NCI-H187 (cell line): Measurements from ENCODE around the gene TOMM70.

Source experiments
- DNase-seq, 2 experiments: peaks; one replicate each; lab custom pipeline; 2025; lab: John Stamatoyannopoulos, UW

TOMM70 gene

DNA sequence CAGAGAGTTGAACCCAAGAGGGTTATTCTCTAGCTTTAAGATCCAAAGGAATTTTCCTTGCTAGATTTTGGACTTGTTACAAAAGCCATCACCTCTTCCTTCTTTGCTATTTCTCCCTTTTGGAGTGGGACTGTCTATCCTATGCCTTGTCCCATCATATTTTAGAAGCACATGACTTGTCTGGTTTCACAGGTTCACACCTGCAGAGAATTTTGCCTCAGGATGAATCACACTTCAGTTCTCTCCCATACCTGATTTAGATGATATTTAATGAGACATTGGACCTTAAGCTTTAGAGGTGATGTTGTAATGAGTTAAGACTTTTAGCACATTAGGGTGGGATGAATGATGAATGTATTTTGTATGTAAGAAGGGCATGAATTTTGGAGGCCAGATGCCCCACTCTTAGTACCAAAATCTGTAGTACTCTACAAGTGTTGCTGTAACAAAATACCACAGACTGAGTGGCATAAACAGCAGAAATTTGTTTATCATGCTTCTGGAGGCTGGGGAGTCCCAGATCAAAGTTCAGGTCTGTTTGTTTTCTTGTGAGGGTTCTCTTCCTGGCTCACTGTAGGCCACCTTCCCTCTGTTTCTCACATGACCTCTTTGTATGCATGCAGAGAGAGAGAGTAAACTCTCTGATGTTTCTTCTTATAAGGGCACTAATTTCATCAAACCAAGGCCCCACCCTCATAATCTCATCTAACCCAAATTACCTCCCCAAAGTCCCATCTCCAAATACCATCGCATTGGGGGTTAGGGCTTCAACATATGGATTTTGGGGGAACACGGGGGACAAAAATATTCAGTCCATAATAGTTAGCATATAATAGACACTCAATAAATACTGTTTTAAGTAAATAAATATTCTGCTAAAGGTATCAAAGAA is 10.4 kb upstream of the TOMM70 start:
- DNase-seq: no peak

DNA sequence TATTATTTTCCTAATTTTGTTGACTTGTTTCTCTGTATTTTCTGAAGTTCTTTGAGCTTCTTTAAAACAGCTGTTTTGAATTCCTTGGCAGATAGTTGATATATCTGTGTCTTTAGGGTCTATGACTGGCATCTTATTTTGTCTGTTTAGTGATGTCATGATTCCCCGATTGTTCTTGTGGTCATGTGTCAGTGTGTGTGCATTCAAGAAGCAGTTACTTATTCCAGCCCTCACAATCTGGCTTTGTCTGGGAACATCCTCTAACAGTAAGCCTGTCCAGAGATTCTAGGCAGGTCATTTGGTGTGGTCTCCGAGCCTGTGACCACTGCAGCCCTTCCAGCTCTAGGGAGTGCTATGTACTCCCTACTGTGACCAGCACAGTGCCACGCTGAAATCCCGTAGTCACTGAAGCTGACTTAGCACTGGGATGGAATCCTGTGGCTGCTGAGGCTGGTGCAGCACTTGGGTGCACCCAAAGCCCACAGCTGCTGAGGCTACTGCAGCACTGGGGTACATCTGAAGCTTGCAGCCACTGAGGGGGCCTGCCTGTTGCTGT is 7.2 kb upstream of the TOMM70 start:
- no peak for DNase-seq

DNA sequence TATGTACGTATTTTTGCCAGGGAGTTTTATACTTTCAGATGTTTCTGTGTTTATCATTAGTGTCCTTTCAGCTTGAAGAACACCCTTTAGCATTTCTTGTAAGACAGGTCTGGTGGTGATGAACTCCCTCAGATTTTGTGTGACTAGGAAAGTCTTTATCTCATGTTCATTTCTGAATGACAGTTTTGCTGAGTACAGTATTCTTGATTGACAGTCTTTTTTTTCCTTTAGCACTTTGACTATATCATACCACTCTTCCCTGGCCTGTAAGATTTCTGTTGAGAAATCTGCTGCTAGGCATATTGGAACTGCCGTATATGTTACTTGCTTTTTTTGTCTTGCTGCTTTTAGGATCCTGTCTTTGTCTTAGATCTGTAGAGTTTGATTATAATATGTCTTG is 6.3 kb upstream of the TOMM70 start:
- DNase-seq: no peak

DNA sequence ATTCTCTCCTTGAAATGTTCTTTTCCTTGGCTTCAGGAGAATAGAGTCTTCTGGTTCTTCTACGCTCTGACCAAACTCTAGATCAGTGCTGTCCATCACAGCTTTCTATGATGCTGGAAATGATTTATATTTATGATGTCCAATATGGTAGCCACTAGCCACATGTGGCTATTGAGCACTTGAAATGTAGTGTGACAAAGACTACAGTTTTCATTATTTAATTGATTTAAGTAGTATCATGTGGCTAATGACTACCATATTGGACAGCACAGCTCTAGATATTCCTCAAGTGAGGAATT is 3.3 kb upstream of the TOMM70 start:
- no peak for DNase-seq

DNA sequence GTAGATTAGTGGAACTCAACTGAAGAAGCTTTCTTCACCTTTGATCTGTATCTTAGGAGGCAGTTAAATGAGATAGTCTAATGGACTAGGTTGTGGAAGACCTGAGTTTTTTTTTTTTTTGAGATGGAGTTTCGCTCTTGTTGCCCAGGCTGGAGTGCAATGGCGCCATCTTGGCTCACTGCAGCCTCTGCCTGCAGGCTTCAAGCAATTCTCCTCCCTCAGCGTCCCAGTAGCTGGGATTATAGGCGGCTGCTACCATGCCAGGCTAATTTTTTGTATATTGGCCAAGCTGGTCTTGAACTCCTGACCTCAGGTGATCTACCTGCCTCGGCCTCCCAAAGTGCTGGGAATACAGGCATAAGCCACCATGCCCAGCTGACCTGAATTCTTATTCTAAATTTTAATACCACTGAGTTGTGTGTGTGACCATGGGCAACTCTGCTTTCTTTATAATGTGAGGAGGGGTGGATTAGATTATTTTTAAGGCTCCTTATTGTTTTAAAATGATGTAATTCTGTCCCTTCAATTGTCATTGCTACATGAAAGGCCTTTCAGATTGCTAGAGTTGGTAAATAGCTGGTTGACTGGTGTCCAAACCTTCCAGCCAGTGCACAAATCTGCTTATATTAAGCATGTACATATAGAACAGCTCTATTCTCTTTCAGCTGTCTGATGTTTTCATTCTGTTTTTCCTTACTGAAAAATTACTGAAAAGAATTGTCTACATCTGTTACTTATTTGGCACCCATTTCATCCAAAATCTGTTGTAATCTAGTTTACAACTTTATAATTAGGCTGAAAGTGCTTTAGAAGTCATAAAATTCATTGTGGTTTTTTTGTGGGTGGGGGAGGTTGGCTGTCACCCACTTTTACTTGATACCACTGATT is 2.7 kb upstream of the TOMM70 start:
- no peak for DNase-seq

DNA sequence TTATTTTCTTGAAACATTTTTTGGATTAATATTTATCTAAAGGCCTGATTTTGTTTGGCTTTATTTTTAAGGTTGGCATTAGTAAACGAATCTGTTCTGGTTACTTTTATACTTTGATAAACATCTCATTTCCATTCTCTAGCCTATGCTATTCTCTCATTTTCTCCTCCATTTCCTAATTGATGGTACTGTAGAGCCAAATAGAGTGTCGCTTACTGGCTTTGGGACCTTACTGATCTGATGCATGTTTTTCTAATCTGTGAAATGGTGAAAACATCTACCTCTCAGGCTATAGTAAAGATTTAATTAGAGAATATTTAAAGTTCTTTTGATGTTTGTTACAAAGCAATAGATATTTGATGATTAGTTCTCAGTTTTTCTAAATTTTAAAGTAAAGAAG is 2.0 kb upstream of the TOMM70 start:
- no peak for DNase-seq

DNA sequence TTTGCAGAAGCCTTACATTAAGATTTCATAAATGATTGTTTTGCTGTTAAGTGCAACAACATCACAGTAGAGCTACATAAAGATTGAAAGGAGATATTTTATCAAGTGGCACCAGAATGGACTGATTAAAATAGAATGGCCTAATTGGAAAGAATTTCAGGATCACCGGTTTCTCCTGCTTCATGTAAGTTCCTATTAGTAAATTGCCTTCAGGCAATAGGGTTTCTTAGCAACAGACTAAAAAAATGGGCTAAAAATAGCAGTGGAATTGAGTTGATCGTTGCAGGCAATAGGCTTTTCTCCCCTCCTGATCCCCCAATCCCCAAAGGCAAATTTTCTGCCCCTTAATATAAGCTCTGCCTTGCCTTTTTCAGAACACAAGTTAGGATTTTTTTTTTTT is 1.4 kb upstream of the TOMM70 start:
- no peak for DNase-seq

DNA sequence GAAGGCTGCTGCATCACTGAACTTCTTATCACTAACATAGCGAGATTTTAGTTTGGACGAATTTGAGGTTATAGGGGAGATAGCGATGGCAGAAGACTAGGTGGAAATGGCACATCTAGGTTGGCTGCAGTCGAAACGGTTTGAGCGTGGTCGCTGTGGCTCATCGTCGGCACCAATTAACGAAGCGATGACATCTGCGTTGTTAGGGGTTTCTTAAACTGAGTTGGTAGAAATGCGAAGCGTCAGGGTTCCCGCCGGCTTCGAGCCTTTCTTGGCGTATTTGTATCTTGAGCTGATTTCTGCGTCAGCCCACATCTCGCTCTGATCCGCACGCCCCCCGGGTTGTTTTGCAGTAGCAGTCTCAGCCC is 769 bp upstream of the TOMM70 start:
- peak in 1 of 2 experiments; percentile 60 for DNase-seq

DNA sequence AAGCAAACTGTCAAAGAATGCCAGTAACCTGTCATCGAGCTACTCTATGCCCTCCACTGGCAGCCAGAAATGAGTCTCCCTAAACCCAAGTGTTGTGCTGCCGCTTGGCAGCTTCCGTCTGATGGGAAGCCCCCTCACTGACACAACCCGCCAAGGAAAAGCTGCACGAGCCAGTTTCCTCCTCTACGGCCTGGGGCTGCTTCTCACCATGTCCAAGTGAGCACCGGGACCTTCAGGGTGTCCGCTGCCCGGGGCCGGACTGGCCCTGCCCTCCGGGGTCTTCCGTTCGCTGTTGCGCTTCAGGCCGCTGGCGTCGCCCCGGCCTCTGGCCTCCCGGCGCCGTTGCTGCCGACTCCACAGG is 490 bp downstream of the TOMM70 start:
- DNase-seq: no peak

DNA sequence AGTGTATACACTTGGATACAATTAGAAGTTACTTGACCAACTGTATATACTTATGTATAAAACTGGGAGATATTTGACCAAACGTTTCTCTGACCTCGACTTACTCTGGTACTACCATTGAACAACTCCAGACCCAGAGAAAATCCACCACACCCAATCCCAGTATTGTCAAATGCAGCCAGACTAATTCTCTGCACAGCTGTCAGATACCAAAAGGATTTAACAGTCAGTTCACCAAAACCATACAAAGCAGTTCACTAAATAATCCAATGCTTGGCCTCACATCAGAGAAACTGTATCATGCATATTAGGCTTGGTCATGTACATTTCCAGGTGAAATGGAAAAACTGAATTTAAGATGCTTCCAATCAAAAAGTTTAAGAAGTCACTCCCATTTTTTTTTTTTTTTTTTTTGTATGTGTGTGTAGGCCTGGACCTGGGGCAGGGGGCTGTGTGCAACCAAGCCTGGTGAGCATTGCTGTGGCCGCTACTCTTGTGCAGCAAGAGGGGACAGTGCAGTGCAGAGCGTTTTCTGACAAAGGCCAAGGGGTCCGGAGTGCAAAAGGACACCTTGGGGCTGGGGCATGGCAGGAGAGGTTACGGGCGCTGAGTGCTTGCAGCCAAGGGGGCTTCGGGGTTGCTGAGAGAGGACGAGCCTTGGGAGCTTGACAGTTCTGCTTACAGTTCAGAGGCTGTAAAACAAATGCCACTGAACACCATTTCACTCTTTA is 1.4 kb downstream of the TOMM70 start:
- no peak for DNase-seq

DNA sequence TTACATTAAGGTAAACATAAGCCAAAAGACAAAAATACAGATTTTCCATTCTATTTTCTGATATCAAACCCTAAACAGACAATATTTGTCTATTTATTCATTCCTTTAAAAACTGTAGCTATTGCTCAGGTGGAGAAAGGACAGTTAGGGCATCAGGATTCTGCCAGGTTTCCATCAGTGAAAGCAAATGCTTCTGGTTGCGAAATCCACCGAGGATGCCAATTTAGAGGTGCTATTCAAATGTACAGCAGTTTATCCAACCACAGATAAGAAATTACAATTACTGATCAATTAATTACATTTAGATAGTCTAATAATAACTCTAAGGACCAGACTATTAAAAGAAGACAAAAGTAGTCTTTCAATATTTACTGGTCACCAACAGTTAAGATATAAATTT is 3.9 kb downstream of the TOMM70 start:
- no peak for DNase-seq

DNA sequence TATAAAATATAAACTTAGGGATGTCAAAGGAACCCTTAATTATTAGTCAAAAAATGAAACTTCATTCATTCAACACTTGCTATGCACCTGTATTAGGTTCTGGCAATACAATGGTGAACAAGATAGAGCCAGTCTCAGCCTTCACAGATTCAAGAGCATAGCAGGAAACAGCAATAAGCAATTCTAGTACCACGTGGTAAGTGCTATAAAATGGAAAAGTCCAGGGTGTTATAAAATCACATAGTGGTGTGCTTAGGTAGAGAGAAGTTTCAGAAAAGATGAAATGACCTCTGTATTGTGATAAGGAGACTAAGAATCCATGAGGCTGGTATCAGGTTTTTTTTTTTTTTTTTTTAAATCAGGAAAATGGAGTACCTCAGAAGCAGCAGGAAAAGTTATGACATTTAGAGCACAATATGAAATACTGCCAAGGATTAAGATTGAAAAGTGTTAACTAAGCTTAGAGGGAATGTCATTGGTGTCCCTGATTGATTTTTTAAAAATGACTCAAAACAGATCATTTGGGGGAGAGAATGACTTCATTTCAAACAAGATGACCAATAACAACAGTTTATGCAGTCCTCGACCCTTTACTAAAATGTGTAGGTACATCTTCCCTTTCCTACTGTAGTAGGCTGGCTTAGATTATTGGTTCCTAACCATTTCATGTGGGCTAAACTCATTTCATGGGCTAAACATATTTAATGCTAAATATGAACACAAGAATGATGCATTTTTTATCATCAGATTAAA is 5.0 kb downstream of the TOMM70 start:
- DNase-seq: no peak

DNA sequence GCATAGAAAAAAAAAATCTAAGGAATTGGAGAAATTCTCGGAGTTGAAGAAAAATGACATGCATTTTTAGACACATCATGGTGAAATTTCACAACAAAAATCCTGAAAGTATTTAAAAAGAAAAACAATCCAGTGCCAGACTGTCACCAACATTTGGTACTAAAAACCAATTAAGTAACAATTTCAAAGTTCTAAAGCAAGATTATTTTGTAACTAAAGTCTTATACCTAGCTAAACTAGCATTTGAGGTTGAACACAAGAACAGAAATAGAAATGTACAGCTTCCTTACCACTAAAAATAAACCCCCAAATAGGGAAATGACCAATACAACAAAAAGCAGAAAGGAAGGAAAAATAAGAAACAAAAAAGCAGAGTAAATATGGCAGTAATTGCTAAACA is 11.9 kb downstream of the TOMM70 start:
- no peak for DNase-seq

DNA sequence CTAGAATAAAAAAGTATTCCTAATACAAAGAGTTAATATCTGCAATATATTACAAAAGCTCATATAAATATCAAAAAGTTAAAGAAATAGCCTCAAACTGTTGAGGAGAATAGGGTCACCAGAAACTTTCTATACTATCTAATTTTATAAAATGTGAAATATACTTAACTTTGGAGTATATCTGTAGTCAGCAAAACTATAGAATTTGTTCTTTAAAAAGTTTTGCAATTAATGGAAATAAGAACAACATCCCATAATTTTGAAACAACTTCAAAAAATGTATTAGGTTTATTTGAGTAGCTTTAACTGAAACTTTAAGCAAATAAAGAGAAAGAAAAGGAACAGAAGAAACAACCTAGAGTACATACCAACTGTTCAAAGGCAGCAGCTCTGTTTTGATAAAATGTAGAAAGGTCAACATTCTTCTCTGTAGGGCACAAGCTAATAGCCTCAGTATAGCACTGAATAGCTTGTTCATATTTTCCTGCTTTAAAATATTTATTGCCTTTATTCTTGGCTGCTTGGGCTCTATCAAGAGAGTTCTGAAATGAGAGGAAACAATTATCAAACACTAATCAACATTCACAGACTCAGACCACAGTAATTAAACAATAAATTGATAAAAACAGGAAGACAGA is 14.3 kb downstream of the TOMM70 start:
- no peak for DNase-seq

DNA sequence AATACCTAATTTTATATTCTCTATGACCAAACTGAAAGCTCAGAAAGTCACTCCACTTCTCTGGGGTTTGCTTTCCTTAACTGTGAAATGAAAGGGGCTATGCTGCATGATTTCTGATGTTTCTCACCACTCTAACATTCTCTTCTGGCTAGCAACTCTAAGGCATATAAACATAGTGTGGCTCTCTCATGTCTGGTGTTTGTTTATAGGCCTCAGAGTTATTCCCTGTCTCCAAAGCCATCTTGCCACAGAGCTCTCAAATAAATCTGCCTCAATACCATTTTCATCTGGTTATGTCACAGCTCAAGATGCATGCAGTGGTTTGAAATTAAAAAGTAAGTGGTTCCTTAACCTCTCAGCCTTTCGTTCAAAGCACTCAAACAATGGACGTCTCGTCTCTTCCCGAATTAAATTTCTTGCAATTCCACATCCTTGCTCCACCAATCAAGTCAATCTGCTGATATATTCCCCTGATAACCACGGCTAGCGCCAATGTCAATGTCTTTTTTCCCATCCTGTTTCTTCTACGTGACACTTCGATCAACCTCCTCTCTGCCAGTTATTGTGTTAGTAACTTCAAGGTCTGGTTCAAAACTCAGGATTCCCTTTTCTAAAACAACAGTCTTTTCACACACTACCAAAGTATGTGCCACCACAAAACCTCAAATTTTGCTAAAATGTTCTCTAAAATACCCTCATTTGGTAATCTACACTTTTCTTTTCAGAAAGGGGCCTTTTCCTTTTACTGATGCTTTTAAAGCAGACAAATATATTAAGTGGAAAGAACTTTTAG is 16.0 kb downstream of the TOMM70 start:
- no peak for DNase-seq

DNA sequence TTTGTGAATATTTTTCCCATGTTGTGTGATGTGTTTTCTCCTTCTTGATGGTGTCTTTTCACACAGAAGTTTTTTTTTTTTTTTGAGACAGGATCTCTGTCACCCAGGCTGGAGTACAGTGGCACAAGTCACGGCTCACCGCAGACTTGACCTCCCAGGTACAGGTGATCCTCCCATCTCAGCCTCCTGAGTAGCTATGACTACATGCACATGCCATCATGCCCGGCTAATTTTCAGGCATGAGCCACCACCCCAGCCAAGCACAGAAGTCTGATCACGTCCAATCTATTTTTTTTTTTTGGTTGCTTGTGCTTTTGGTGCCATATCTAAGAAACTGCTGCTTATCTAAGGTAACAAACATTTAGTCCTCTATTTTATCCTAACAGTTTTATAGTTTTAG is 24.6 kb downstream of the TOMM70 start:
- no peak for DNase-seq

DNA sequence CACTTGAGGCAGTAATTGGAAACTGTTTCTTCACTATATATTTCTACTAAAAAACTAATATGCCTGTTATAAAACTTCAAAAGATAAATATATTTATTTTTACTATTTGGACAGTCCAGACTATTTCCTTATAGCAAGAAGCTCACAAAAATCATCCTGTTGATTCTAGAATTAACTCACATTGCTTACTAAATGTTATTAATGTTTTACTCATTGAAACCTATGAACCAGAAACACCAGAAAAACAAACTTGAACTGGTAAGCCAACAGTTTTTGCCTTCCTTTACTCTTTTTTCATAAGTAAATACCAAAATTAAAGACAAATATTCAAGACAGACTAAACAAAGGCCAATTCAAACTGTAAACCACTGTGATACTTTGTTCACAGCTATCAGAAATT is 26.4 kb downstream of the TOMM70 start:
- DNase-seq: no peak

DNA sequence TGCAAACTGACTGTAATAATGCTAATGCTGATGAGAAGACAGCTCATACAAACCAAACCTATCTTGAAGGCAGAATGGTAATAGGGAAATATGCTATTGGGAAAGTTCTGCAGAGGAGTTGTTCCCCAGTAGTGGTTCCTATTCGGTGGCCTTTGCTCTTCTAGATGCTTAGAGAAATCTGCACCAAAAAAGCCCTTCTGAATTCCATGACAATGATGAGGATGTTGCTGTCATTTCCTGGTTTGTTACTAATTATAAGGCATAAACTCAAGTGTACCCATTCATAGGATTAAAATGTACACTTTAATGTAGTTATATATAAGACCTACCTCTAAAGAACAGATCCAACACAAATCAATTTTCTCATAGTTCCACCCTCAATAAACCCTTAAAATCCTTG is 30.1 kb downstream of the TOMM70 start:
- DNase-seq: no peak

DNA sequence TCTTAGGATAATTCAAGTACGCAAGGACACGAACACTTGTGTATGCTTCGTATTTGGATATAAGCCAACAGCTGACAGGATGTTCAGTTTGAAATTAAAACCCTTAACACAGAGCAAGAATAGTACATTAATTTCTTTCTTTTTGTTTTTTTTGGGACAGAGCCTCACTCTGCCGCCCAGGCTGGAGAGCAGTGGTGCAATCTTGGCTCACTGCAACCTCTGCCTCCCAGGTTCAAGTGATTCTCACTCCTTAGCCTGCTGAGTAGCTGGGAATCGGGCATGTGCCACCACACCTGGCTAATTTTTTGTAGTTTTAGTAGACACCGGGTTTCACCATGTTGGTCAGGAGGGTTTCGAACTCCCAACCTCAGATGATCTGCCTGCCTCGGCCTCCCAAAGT is 32.4 kb downstream of the TOMM70 start:
- no peak for DNase-seq

DNA sequence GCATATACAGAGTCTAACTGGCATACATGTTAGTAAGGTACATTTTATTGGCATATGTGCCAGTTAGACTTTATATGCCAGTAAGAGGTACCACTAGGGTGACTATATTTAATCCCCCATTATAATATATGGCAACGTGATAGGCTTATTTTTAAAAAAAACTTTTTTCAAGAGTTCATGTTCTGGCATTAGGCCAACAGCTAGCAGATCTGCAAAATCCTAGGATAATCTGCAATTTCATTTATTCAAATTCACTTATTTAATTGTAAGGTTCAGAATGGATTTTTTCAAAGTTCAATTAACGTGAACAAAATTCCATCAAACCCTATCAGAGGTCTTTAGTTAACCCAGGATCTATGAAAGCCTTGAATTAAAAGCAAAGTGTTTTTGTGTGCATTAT is 34.5 kb downstream of the TOMM70 start:
- DNase-seq: no peak

DNA sequence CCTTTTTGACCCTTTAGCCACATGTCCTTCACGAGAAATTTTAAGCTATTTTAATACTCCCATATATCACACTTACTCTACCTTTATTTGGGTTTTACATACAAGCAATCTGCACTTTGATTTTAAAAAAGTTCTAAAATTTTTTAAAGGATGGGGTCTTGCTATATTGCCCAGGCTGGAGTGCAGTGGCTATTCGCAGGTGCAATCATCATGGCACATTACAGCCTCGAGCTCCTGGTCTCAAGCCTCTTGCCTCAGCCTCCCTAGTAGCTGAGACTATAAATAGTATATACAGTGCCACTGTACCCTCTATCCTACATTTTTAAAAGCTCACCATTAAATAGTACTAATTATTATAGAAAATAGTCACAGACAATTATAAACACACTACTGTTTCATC is 36.5 kb downstream of the TOMM70 start:
- no peak for DNase-seq
